HTERT RPE-1 (cell line): ENCODE results near the gene TBRG4.
"Not testable (repeated sequence)": the region's sequence is repeated elsewhere in the genome, so short reads cannot be mapped to it uniquely, and the experiment has no call there.

ENCODE experiments used
- in situ Hi-C: fragments of 300-500 bp; cut with MboI; formaldehyde crosslinking; loops from 4 replicates; pipeline ENCODE4 v1.14.3; 2020; ENCODE audit warnings: low sequenced_read_pairs

The TBRG4 gene

GRCh38 chr7:45111298-45112223, at the start of gene TBRG4:
TSS of gene TBRG4 (minus strand) at chr7:45111697. CDS start at chr7:45109237, 2,460 bp downstream.
- in situ Hi-C loops = no loop called here

GRCh38 chr7:45161138-45161537, 49.6 kb upstream of the TBRG4 start:
- in situ Hi-C loops = no loop called here

GRCh38 chr7:45160417-45160881, 49.0 kb upstream of the TBRG4 start:
- in situ Hi-C loops = no loop called here

- in situ Hi-C loops = no loop called here
Measured at GRCh38 chr7:45159296-45159695, 47.8 kb upstream of the TBRG4 start.

GRCh38 chr7:45158471-45158870, 47.0 kb upstream of the TBRG4 start:
- in situ Hi-C loops = no loop called here

- in situ Hi-C loops = no loop called here
Measured at GRCh38 chr7:45157653-45158401, 46.3 kb upstream of the TBRG4 start, which contains the start of gene RAMP3. TSS of gene RAMP3 (plus strand) at chr7:45157791. CDS start at chr7:45157829, 38 bp downstream.

- in situ Hi-C loops = no loop called here
Measured at GRCh38 chr7:45157286-45157652, 45.8 kb upstream of the TBRG4 start.

- in situ Hi-C loops = no loop called here
Measured at GRCh38 chr7:45156516-45157272, 45.2 kb upstream of the TBRG4 start.

GRCh38 chr7:45155941-45156340, 44.4 kb upstream of the TBRG4 start:
- in situ Hi-C loops = no loop called here

GRCh38 chr7:45155357-45155900, 43.9 kb upstream of the TBRG4 start:
- in situ Hi-C loops = no loop called here

- in situ Hi-C loops = not testable (repeated sequence)
Measured at GRCh38 chr7:45153861-45154260, 42.4 kb upstream of the TBRG4 start.

GRCh38 chr7:45153233-45153632, 41.7 kb upstream of the TBRG4 start:
- in situ Hi-C loops = no loop called here

GRCh38 chr7:45151967-45152366, 40.5 kb upstream of the TBRG4 start:
- in situ Hi-C loops = no loop called here

- in situ Hi-C loops = no loop called here
Measured at GRCh38 chr7:45151131-45151684, 39.7 kb upstream of the TBRG4 start.

GRCh38 chr7:45150199-45150598, 38.7 kb upstream of the TBRG4 start:
- in situ Hi-C loops = no loop called here

GRCh38 chr7:45149606-45150005, 38.1 kb upstream of the TBRG4 start:
- in situ Hi-C loops = no loop called here

- in situ Hi-C loops = no loop called here
Measured at GRCh38 chr7:45148653-45148973, 37.1 kb upstream of the TBRG4 start.

GRCh38 chr7:45147858-45148652, 36.6 kb upstream of the TBRG4 start:
- in situ Hi-C loops = no loop called here

GRCh38 chr7:45146531-45147379, 35.3 kb upstream of the TBRG4 start:
- in situ Hi-C loops = no loop called here
